GM12878 (cell line): ENCODE results near the gene TBC1D1. TPM values are rescaled to one million over a fixed set of nuclear protein-coding genes. Genes with fewer than 3 reads are reported as not detected.

ENCODE experiments used
- ASH2L ChIP-seq: fragments of 300-600, 200-600 bp; sonication (generic); IDR thresholded peaks from 2 replicates; pipeline ENCODE4 v1.6.1; 2017; ENCODE audit warnings: low read depth, mild to moderate bottlenecking, borderline replicate concordance
- BRCA1 ChIP-seq: IDR thresholded peaks from 2 replicates; pipeline ENCODE4 v1.6.1; 2011; ENCODE audit warnings: low read depth, low read length, improper control_type of control experiment
- CBX3 ChIP-seq: fragments of 200-600 bp; sonication (generic); IDR thresholded peaks from 2 replicates; pipeline ENCODE4 v1.6.1; 2016; ENCODE audit warnings: low read depth, borderline replicate concordance
- CBX5 ChIP-seq: sonication (generic); IDR thresholded peaks from 2 replicates; pipeline ENCODE4 v1.6.1; 2016; ENCODE audit warnings: low read depth, moderate library complexity, mild to moderate bottlenecking, inconsistent platforms
- EZH2 ChIP-seq: IDR thresholded peaks from 2 replicates; pipeline ENCODE4 v1.6.1; 2012; ENCODE audit warnings: low read depth, mild to moderate bottlenecking, control low read depth, inconsistent platforms, low read length, borderline replicate concordance; ENCODE audit not compliant: control insufficient read depth
- HDAC6 ChIP-seq: fragments of 200-600 bp; sonication (generic); IDR thresholded peaks from one replicate; pipeline ENCODE4 v1.8.0; 2017; ENCODE audit warnings: antibody characterized with exemption; ENCODE audit not compliant: unreplicated experiment
- IKZF1 ChIP-seq: fragments of 450-650 bp; conservative IDR thresholded peaks from 2 replicates; pipeline ENCODE4 v1.6.1; 2017; ENCODE audit warnings: antibody characterized with exemption, mild to moderate bottlenecking
- IKZF2 ChIP-seq, 2 experiments: fragments of 450-650 bp; IDR thresholded peaks; 2 replicates each; pipeline ENCODE4 v1.6.1; 2017; ENCODE audit warnings: mild to moderate bottlenecking in 2 of 2, moderate library complexity in 2 of 2
- NBN ChIP-seq: fragments of 450-650 bp; IDR thresholded peaks from 2 replicates; pipeline ENCODE4 v1.6.1; 2016
- NFXL1 ChIP-seq: fragments of 450-650 bp; IDR thresholded peaks from 2 replicates; pipeline ENCODE4 v1.6.1; 2017; ENCODE audit warnings: antibody characterized with exemption, mild to moderate bottlenecking, borderline replicate concordance
- NR2C2 ChIP-seq: IDR thresholded peaks from 2 replicates; pipeline ENCODE4 v1.6.1; 2011; ENCODE audit warnings: borderline replicate concordance, low read depth; ENCODE audit not compliant: control insufficient read depth, insufficient read length
- NR2F1 ChIP-seq: fragments of 450-650 bp; conservative IDR thresholded peaks from 2 replicates; pipeline ENCODE4 v1.6.1; 2017; ENCODE audit warnings: mild to moderate bottlenecking
- PAX5 ChIP-seq: IDR thresholded peaks from 2 replicates; pipeline ENCODE4 v1.6.1; 2011; ENCODE audit warnings: low read depth, low read length, borderline replicate concordance
- POLR2AphosphoS5 ChIP-seq: IDR thresholded peaks from 2 replicates; pipeline ENCODE4 v1.6.1; 2011; ENCODE audit warnings: mild to moderate bottlenecking, low read length, inconsistent platforms
- RUNX3 ChIP-seq: IDR thresholded peaks from 2 replicates; pipeline ENCODE4 v1.6.1; 2012; ENCODE audit warnings: low read length, inconsistent platforms
- SMARCA5 ChIP-seq: fragments of 450-650 bp; IDR thresholded peaks from 2 replicates; pipeline ENCODE4 v1.6.1; 2017; ENCODE audit warnings: mild to moderate bottlenecking
- SPI1 ChIP-seq: IDR thresholded peaks from 2 replicates; pipeline ENCODE4 v1.6.1; 2011; ENCODE audit warnings: low read depth, mild to moderate bottlenecking, low read length, moderate library complexity, borderline replicate concordance; ENCODE audit not compliant: insufficient read depth
- SRF ChIP-seq, 2 experiments: IDR thresholded peaks; 2 replicates each; pipeline ENCODE4 v1.6.1; 2011; ENCODE audit warnings: low read depth in 2 of 2, low read length in 2 of 2, mild to moderate bottlenecking in 1 of 2, moderate library complexity in 1 of 2
- SUPT20H ChIP-seq: IDR thresholded peaks from 2 replicates; pipeline ENCODE4 v1.6.1; 2011; ENCODE audit warnings: low read depth, mild to moderate bottlenecking, low read length, moderate library complexity, borderline replicate concordance; ENCODE audit not compliant: control insufficient read depth
- TBL1XR1 ChIP-seq: IDR thresholded peaks from 2 replicates; pipeline ENCODE4 v1.6.1; 2012; ENCODE audit warnings: low read depth, low read length, improper control_type of control experiment
- WRNIP1 ChIP-seq: IDR thresholded peaks from 2 replicates; pipeline ENCODE4 v1.6.1; 2011; ENCODE audit warnings: low read depth, low read length, improper control_type of control experiment, borderline replicate concordance
- YBX1 ChIP-seq: fragments of 450-650 bp; IDR thresholded peaks from 2 replicates; pipeline ENCODE4 v1.6.1; 2016; ENCODE audit warnings: antibody characterized with exemption
- polyA plus RNA-seq, 11 experiments: library from polyadenylated mRNA; depleted of rRNA in 4 of 11; unstranded in 6 of 11; stranded (reverse) in 5 of 11; fragments of >200 nt; fragmentation: Nextera tagmentation in 4 of 11; fragmentation: Illumina TruSeq in 1 of 11; extraction: Ambion mirVana in 4 of 11; extraction: Trizol in 1 of 11; gene quantifications; 1 replicate in 1 of 11; 2 replicates in 10 of 11; pipeline versions ENCODE4 v1.2.1 to v1.2.3, GENCODE V29; 2011 to 2016; ENCODE audit warnings: inconsistent platforms in 2 of 11, missing spikeins in 2 of 11, low read depth in 1 of 11
- total RNA-seq, 4 experiments: library from RNA; depleted of rRNA in 3 of 4; stranded (reverse); fragments of >200 nt in 3 of 4; fragmentation: Illumina TruSeq in 1 of 4; extraction: Trizol in 1 of 4; gene quantifications; 2 replicates each; pipeline versions ENCODE4 v1.2.1 to v1.2.3, GENCODE V29; 2013 to 2021
- TF ChIP-seq, protein P1 (sequence below): fragments of 450-650 bp; IDR thresholded peaks from 2 replicates; pipeline ENCODE4 v1.6.1; 2017; ENCODE audit warnings: mild to moderate bottlenecking, moderate library complexity
- TF ChIP-seq, protein P2 (sequence below): fragments of 450-650 bp; IDR thresholded peaks from 2 replicates; pipeline ENCODE4 v1.6.1; 2018; ENCODE audit warnings: mild to moderate bottlenecking, low read depth, moderate library complexity; ENCODE audit not compliant: partially characterized antibody

The TBC1D1 gene
- total and polyA plus RNA-seq, 10 of the 15 experiments (the other 5 are each of a cell fraction or from before 2014, with no cell fraction given) = 5.3 to 102 (median 57.8) TPM

DNA sequence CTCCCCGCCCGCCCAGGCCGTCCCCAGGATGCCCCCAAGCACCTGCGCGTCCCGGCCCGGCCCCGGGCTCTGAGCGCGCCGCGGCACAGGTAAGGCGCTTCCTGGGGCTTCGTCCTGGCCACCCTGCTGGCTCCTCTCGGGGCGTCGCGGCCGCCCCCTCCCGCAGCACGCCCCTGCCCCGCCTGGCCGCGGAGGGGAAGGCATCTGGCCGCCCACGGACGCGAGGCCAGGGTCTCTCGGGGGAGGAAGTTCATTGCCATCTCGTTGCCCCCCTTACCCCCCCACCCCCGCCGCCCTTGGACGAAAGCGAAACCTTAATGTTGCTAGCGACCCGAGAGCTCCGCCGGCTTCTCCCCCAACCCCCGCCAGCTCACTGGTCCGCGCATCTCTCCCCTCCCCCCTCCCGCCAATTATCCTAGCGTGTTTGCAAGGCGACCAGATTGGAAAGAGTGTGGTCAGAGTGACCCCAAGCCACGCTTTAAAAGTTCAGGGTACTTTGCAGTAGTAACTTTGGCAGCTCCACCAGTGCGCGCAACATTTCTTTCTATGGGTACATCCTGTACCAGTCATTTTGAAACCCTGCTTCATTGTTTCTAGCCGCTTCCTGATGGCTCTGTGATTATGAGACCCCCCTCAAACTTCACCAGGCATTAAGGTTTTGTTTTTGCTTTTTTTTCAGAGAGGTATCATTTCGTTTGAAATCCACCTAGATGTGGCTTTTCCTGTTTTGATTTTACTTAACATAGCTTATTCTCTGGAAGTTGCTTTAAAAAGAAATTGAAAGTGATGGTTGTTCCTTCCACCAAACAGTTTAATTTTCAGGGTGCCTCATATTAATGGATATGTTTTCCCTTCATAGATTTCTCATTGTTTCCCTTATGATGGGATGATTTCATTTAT lies 626 bp downstream of the TBC1D1 start (continued):
- TF ChIP-seq CBX3 (no peak), YBX1 (no peak), PAX5 (peak; percentile 67; the same call in 1 of the 2 replicates), SMARCA5 (no peak), IKZF1 (peak; percentile 44), TBL1XR1 (peak; percentile 50; the same call in 1 of the 2 replicates), IKZF2 (IDR thresholded peaks at IDR 0.05) (peak; percentile 75 to 79), SUPT20H (no peak), NR2C2 (no peak), RUNX3 (peak; percentile 85), WRNIP1 (no peak), CBX5 (no peak), SPI1 (peak; percentile 18; the same call in 1 of the 2 replicates), HDAC6 (no peak), ASH2L (no peak), EZH2 (no peak), POLR2AphosphoS5 (no peak; the same call in 1 of the 2 replicates), NBN (peak; percentile 62; the same call in 1 of the 2 replicates), NR2F1 (no peak), SRF (IDR thresholded peaks at IDR 0.05; ENCODE audit: low read depth in 2 of 2, low read length in 2 of 2) (peak in 1 of 2 experiments; percentile 84; a peak in 3 of 4 replicates), BRCA1 (no peak), NFXL1 (no peak; the same call in 1 of the 2 replicates)
- TF ChIP-seq, protein P1, sequence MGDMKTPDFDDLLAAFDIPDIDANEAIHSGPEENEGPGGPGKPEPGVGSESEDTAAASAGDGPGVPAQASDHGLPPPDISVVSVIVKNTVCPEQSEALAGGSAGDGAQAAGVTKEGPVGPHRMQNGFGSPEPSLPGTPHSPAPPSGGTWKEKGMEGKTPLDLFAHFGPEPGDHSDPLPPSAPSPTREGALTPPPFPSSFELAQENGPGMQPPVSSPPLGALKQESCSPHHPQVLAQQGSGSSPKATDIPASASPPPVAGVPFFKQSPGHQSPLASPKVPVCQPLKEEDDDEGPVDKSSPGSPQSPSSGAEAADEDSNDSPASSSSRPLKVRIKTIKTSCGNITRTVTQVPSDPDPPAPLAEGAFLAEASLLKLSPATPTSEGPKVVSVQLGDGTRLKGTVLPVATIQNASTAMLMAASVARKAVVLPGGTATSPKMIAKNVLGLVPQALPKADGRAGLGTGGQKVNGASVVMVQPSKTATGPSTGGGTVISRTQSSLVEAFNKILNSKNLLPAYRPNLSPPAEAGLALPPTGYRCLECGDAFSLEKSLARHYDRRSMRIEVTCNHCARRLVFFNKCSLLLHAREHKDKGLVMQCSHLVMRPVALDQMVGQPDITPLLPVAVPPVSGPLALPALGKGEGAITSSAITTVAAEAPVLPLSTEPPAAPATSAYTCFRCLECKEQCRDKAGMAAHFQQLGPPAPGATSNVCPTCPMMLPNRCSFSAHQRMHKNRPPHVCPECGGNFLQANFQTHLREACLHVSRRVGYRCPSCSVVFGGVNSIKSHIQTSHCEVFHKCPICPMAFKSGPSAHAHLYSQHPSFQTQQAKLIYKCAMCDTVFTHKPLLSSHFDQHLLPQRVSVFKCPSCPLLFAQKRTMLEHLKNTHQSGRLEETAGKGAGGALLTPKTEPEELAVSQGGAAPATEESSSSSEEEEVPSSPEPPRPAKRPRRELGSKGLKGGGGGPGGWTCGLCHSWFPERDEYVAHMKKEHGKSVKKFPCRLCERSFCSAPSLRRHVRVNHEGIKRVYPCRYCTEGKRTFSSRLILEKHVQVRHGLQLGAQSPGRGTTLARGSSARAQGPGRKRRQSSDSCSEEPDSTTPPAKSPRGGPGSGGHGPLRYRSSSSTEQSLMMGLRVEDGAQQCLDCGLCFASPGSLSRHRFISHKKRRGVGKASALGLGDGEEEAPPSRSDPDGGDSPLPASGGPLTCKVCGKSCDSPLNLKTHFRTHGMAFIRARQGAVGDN = 0 out of 2 replicates have a peak, but pooled peaks have one; percentile 43
- TF ChIP-seq, protein P2, sequence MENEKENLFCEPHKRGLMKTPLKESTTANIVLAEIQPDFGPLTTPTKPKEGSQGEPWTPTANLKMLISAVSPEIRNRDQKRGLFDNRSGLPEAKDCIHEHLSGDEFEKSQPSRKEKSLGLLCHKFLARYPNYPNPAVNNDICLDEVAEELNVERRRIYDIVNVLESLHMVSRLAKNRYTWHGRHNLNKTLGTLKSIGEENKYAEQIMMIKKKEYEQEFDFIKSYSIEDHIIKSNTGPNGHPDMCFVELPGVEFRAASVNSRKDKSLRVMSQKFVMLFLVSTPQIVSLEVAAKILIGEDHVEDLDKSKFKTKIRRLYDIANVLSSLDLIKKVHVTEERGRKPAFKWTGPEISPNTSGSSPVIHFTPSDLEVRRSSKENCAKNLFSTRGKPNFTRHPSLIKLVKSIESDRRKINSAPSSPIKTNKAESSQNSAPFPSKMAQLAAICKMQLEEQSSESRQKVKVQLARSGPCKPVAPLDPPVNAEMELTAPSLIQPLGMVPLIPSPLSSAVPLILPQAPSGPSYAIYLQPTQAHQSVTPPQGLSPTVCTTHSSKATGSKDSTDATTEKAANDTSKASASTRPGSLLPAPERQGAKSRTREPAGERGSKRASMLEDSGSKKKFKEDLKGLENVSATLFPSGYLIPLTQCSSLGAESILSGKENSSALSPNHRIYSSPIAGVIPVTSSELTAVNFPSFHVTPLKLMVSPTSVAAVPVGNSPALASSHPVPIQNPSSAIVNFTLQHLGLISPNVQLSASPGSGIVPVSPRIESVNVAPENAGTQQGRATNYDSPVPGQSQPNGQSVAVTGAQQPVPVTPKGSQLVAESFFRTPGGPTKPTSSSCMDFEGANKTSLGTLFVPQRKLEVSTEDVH = peak; percentile 27
